Activated CD8-positive, alpha-beta memory T cell treated with anti-CD3 and anti-CD28 coated beads, Interleukin-2, amount 50 U/mL, for 1 hour (primary cell): ENCODE measurements around the gene JKAMP.

Source experiments
- DNase-seq: peaks from one replicate; pipeline ENCODE4 v3.0.0-alpha.2; 2020; ENCODE audit errors: extremely low read depth

The JKAMP gene

DNA sequence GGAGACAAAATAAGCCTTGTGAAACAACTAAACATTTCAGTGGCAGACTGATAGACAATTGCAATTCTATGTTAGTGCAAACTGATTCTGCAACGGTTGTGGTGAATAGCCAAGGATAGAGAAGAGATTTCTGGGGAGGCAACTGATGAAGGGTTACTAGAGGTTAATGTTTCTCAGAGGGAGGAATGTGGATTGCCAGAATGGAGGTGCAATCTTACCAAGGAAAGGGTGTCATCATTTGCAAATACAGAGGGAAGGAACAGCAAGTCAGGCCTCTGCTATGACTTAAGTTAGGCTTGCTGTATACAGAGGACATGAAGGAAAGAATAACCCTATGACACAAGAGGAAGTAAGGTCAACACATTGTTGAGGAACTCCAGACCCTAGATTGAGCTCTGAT lies 56.5 kb downstream of the JKAMP start:
- no peak for DNase-seq

DNA sequence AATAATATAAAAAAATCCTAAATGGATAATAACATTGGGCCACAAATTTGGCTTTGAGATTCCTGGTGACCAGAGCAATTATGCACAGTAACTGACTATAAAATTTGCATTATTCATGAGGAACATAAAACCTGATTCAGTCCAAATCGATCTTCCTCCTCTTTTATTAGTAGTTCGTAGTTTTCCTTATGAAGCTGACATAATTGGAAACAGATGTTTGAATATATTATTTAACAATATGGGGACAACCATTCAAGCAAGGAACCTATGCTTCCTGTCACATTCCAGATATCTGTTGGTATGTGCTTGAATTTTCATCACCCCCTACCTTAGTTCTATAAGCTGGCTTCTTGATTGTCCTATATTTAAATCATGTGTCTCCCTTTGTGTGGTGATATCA lies 57.4 kb downstream of the JKAMP start:
- no peak for DNase-seq

DNA sequence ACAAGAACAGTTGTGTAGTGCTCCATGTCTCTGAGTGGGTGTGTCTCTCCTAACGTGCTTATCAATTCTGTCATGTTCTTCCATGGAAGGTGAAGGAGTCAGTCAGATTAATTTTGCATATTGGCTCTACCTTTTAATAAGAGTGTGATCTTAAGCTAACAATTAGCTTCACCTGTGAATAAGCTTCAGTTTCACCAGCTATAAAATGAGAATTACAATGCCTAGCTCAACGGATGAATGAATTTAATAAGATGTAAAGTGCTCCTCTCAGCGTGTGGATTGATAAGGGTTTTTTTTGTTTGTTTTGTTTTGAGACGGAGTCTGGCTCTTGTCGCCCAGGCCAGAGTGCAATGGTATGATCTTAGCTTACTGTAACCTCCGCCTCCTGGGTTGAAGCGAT lies 59.6 kb downstream of the JKAMP start:
- DNase-seq, result no peak

DNA sequence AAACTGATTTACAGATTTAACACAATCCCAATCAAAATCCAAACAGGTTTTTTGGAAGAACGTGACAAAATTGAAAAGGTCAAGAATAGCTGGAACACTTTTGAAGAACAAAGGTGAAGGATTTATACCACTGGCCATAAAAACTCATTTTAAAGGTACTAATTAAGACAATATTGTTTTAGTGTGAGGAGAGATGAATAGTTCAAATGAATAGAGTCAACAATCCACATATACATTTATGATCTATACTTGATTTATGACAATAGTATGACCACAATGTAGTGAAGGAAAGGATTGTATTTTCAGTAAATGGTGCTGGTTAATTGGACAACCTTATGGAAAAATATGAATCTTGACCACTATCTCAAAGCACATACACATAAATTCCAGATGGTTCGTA lies 63.0 kb downstream of the JKAMP start:
- no peak for DNase-seq
